Stimulated activated naive CD8-positive, alpha-beta T cell treated with anti-CD3 and anti-CD28 coated beads, Interleukin-15, Interleukin-2, amounts not matched to agents 100 ng/mL and 50 ng/mL, for 24 hours (primary cell): ENCODE data around the gene CACNA1I.

Experiments
- H3K27ac Mint-ChIP-seq: one replicate; pipeline ENCODE4 v1.8.0; 2021; ENCODE audit warnings: mild to moderate bottlenecking, mixed read lengths
- H3K27me3 Mint-ChIP-seq: one replicate; pipeline ENCODE4 v1.8.0; 2021; ENCODE audit warnings: mixed read lengths
- H3K36me3 Mint-ChIP-seq: one replicate; pipeline ENCODE4 v1.8.0; 2021; ENCODE audit warnings: low read depth, mixed read lengths
- H3K4me1 Mint-ChIP-seq: one replicate; pipeline ENCODE4 v1.8.0; 2021; ENCODE audit warnings: low read depth, mixed read lengths
- H3K4me3 Mint-ChIP-seq: one replicate; pipeline ENCODE4 v1.8.0; 2021; ENCODE audit warnings: mild to moderate bottlenecking, mixed read lengths
- H3K9me3 Mint-ChIP-seq: one replicate; pipeline ENCODE4 v1.8.0; 2021; ENCODE audit warnings: mixed read lengths

The CACNA1I gene

DNA sequence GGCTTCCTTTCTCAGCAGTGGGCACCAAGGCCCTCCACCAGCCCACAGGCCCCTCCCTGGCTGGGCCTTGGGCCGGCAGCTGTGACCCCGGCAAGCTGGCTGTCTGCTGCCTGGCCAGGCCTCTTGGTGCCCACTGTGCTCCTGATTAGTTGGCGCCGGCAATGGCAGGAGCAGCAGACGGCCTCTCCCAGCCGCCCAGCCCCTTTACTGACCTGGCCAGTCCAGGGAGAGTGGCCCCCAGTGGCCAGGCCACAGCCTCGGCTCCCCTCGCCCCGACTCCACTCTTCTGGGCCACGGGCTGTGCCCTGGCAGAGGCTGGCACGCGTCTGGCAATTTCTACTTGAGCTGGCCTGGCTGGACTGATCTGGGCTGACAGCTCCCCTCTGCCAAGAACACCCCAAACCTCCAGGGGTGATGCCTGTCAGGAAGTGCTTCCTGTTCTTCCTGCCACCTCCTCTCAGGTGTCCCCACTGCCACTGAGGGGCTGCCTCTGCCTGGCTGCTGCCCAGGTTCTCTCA, 58.1 kb downstream of the CACNA1I start:
- H3K27ac Mint-ChIP-seq, result no peak overlapping the region
- no peaks in the 10 kb centered on the region for H3K9me3 Mint-ChIP-seq

GRCh38 chr22:39629851-39630250, 59.3 kb downstream of the CACNA1I start:
- H3K36me3 Mint-ChIP-seq, result no peaks in the 10 kb centered on the region
- H3K27me3 Mint-ChIP-seq, result peaks cover 4% of the 10 kb centered on the region
- peaks cover 4% of the 10 kb centered on the region for H3K4me1 Mint-ChIP-seq
- H3K9me3 Mint-ChIP-seq, result no peaks in the 10 kb centered on the region
- no peak overlapping the region for H3K27ac Mint-ChIP-seq
- no peak overlapping the region for H3K4me3 Mint-ChIP-seq

More for the DNA sequence above, 58.1 kb downstream of the CACNA1I start:
- Mint-ChIP-seq H3K4me3 (no peak overlapping the region), H3K27me3 (peaks cover 4% of the 10 kb centered on the region), H3K4me1 (no peaks in the 10 kb centered on the region), H3K36me3 (no peaks in the 10 kb centered on the region)

DNA sequence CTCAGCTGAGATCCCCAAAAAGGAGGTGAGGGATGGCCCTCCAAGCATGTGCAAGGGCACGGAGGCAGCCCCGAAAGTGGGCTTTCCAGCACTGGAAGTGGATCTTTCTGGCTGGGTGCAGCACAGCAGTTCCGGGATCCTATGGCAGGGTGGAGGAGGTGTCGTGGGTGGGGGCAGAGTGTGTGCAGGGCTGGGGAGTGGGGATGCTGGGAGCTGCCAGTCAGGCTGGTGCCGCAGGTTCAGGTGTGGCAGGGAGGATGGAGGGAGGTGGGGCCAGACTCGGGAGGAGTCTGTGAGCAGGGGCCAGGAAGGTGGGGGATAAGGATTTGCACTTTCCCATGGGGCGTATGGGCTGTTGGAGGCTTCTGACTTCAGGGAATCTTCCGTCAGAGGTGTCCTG, 60.2 kb downstream of the CACNA1I start:
- H3K27ac Mint-ChIP-seq, result no peak overlapping the region
- no peak overlapping the region for H3K4me3 Mint-ChIP-seq
- H3K27me3 Mint-ChIP-seq, result peaks cover 4% of the 10 kb centered on the region
- peaks cover 7% of the 10 kb centered on the region for H3K4me1 Mint-ChIP-seq
- H3K9me3 Mint-ChIP-seq, result no peaks in the 10 kb centered on the region
- no peaks in the 10 kb centered on the region for H3K36me3 Mint-ChIP-seq

DNA sequence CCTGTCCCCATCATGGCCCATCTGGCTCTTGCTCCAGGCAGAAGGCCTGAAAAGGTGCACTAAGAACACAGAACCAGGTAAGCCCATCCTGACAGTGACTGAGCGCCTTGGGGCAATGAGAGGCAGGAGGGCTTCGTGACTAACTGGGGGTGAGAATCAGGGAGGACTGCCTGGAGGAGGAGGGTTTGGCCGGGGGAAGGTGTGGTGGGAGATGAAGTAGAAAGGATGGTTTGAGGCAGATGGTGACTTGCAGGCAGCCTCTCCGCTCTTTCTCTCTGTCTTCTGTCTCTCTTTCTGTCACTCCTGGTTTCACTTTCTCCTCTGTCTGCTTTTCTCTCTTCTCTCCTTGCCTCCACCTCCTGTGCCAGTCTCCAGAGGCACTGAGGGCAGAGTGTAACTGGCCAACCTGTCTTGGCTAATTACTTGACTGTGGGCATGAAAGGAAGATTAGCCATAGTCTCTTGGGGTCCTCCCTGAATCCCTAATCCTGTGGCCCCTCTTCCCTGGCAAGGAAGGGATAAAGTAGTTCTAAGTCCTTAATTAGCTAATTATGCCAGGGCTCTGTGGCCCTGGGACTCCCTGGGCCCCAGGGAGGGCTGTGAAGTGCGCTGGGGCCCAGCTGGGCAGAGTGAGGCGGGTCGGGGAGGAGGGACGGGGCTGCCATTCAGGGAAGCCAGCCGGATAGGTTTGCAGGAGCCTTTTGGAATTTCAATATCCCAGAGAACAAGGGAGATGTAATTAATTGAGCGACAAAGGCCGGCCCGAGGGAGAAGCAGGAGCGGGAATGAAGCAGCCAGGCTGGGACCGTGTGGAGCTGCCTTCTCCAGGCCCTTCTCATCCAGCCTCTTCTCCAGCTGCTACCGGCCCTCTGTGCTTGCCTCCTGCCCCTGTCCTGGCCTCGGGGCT, 61.1 kb downstream of the CACNA1I start:
- Mint-ChIP-seq H3K36me3 (no peaks in the 10 kb centered on the region), H3K27me3 (no peaks in the 10 kb centered on the region), H3K4me3 (no peak overlapping the region), H3K27ac (no peak overlapping the region), H3K9me3 (no peaks in the 10 kb centered on the region), H3K4me1 (peaks cover 7% of the 10 kb centered on the region)

- H3K4me3 Mint-ChIP-seq, result no peak overlapping the region
- H3K9me3 Mint-ChIP-seq, result peaks cover 3% of the 10 kb centered on the region
- peaks cover 7% of the 10 kb centered on the region for H3K4me1 Mint-ChIP-seq
- H3K36me3 Mint-ChIP-seq, result no peaks in the 10 kb centered on the region
- H3K27me3 Mint-ChIP-seq, result no peaks in the 10 kb centered on the region
- no peak overlapping the region for H3K27ac Mint-ChIP-seq
These were observed 64.2 kb downstream of the CACNA1I start for GRCh38 chr22:39634530-39635405.

DNA sequence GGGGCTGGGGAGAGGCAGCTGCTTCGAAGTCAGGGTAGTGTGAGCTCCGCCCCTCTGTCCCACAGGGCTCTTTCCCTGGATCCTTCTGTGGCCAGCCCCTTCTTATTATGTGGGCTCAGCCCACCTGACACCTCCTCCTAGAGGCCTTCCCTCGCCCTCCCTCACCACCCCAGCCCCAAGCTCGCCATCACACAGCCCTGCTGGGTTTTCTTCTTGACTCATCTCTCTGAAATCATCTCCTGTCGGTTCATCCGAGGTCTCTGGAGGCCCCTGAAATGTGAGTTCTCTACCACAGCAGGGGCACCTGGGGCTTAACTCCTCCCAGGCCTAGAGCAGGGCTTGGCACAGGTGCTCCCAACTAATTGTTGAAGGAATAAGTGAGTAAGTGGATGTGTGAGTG, 65.2 kb downstream of the CACNA1I start:
- no peaks in the 10 kb centered on the region for H3K27me3 Mint-ChIP-seq
- no peak overlapping the region for H3K4me3 Mint-ChIP-seq
- H3K27ac Mint-ChIP-seq, result no peak overlapping the region

DNA sequence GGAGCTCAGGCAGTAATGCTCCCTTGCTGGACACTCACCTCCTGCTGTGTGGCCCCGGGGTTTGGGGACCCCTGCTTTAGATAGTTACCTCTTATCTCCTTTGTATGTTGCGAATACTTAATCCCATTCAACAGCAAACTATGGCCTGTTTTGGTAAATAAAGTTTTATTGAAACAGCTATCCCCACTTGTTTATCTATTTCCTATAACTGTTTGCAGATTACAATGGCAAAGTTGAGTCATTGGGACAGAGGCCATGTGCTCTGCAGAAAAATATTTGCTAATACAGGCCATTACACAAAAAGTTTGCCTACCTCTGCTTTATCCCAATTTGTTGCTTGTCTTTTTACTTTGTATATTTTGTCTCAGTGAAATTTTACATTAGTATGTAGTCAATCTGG, 68.4 kb downstream of the CACNA1I start:
- no peaks in the 10 kb centered on the region for H3K27me3 Mint-ChIP-seq
- no peak overlapping the region for H3K4me3 Mint-ChIP-seq

More for the DNA sequence above, 65.2 kb downstream of the CACNA1I start:
- Mint-ChIP-seq H3K36me3 (no peaks in the 10 kb centered on the region), H3K4me1 (peaks cover 7% of the 10 kb centered on the region), H3K9me3 (peaks cover 4% of the 10 kb centered on the region)

DNA sequence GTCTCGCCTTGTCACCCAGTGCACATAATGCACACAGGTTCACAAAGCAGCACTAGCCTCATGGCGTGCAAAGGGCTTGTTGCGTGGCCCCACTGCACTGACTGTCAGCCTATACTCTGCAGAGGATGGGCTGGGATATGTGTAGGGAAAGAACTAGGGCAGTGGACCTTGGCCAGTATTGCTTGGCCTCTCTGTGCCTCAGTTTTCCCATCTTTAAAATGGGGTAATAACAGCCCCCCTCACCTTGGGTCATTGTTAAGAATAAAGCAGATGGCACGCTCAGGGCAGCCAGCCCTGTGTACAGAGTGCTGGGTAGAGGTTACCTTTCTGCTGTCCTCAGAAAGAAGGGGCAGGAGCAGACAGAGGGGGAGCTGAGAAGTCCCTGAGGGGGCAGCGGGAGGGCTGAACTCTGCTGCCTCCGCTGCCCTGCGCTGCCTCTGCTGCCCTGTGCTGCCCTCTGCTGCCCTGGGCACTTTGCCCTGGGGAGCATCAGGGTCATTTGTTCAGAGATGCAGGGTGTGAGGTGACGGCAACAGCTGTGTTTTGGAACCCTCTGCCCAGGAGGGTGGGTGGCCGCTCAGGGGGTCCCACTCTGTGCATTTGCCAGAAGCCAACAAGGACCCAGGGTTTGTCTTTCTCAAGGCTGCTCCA, 71.2 kb downstream of the CACNA1I start:
- Mint-ChIP-seq H3K27ac (no peak overlapping the region), H3K36me3 (no peaks in the 10 kb centered on the region), H3K4me1 (no peaks in the 10 kb centered on the region), H3K27me3 (no peaks in the 10 kb centered on the region), H3K4me3 (no peak overlapping the region), H3K9me3 (peaks cover 4% of the 10 kb centered on the region)

More for the DNA sequence above, 68.4 kb downstream of the CACNA1I start:
- H3K27ac Mint-ChIP-seq, result no peak overlapping the region
- peaks cover 4% of the 10 kb centered on the region for H3K9me3 Mint-ChIP-seq
- peaks cover 7% of the 10 kb centered on the region for H3K4me1 Mint-ChIP-seq
- H3K36me3 Mint-ChIP-seq, result no peaks in the 10 kb centered on the region

DNA sequence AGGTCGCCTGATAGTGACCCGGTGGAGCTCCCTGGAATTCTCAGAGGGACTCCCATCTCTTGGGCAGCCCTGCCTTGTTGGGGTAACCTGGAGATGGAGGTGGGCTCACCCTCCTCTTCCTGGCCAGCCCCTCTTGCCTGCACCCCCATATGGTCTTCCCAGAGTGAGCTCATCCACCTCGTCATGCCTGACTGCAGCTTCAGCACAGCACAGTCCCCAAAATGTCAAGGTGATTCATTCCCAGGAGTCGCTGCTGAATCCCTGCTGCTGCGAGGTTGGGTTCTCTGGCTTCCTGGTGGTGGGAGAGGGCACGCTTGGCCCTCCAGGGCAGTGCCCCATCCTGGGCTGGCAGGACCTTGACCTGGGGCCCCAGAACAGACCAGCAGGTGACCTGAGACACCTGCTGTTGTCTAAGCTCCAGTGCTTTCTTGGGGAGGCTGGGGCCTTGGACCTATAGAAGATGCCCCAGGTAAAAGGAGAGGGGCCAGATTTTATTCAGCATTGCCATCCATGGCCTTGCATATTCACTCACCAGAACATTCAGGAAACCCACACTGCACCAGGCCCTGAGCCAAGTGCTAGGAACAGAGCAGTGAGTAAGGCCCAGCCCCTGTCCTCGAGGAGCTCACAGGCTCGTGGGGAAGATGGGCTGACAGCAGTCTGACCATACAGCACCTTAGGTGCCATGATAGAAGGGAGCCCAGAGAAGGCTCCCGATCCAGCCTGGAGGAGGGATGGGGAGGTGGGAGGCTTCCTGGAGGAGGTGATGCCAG, 72.9 kb downstream of the CACNA1I start:
- no peaks in the 10 kb centered on the region for H3K27me3 Mint-ChIP-seq
- H3K9me3 Mint-ChIP-seq, result peaks cover 4% of the 10 kb centered on the region
- H3K27ac Mint-ChIP-seq, result no peak overlapping the region
- no peaks in the 10 kb centered on the region for H3K4me1 Mint-ChIP-seq
- H3K4me3 Mint-ChIP-seq, result no peak overlapping the region
- no peaks in the 10 kb centered on the region for H3K36me3 Mint-ChIP-seq

GRCh38 chr22:39645532-39645931, 75.0 kb downstream of the CACNA1I start:
- Mint-ChIP-seq H3K4me3 (no peak overlapping the region), H3K4me1 (no peaks in the 10 kb centered on the region), H3K27ac (no peak overlapping the region), H3K9me3 (no peaks in the 10 kb centered on the region), H3K27me3 (no peaks in the 10 kb centered on the region), H3K36me3 (no peaks in the 10 kb centered on the region)

DNA sequence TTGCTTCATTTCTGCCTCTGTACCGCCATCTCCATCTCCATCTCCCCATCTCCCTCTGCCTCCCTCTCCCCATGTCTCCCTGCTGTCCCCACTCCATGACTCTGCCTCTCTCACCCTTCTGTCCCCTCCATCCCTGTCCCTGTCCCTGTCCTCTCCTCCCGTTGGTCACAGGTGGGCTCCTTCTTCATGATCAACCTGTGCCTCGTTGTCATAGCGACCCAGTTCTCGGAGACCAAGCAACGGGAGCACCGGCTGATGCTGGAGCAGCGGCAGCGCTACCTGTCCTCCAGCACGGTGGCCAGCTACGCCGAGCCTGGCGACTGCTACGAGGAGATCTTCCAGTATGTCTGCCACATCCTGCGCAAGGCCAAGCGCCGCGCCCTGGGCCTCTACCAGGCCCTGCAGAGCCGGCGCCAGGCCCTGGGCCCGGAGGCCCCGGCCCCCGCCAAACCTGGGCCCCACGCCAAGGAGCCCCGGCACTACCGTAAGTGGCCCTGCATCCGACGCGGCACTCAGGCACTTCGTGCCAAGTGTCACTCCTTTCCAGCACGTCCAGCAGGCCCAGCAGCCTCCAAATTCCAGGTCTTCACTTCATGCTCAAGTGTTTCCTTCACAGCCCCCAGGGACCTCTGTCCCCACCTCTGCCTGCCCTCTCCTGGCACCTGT, 76.0 kb downstream of the CACNA1I start:
- Mint-ChIP-seq H3K9me3 (no peaks in the 10 kb centered on the region), H3K4me1 (no peaks in the 10 kb centered on the region), H3K4me3 (no peak overlapping the region), H3K27me3 (no peaks in the 10 kb centered on the region), H3K36me3 (no peaks in the 10 kb centered on the region), H3K27ac (no peak overlapping the region)

- Mint-ChIP-seq H3K27ac (no peak overlapping the region), H3K9me3 (no peaks in the 10 kb centered on the region), H3K4me1 (no peaks in the 10 kb centered on the region)
These were observed 77.5 kb downstream of the CACNA1I start for GRCh38 chr22:39647836-39648629.

DNA sequence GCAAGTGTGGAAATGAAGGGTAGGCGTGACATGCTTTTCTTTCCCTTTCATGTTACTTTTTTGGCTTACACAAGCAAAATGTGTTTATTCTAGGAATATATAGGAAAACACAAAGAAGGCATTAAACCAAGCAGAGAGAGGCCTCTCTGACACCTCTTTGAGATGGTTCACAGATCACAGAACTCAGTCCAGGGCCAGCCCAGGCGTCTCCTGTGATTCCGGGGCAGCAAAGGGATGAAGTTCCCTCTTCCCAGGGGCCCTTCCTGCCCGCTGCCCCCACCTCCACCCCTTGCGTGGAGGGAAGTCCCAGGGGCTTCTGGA, 78.0 kb downstream of the CACNA1I start:
- no peaks in the 10 kb centered on the region for H3K36me3 Mint-ChIP-seq
- H3K27ac Mint-ChIP-seq, result no peak overlapping the region
- no peaks in the 10 kb centered on the region for H3K4me1 Mint-ChIP-seq
- no peaks in the 10 kb centered on the region for H3K27me3 Mint-ChIP-seq
- no peaks in the 10 kb centered on the region for H3K9me3 Mint-ChIP-seq
- no peak overlapping the region for H3K4me3 Mint-ChIP-seq

More at GRCh38 chr22:39647836-39648629, 77.5 kb downstream of the CACNA1I start:
- H3K4me3 Mint-ChIP-seq, result no peak overlapping the region
- H3K27me3 Mint-ChIP-seq, result no peaks in the 10 kb centered on the region
- H3K36me3 Mint-ChIP-seq, result no peaks in the 10 kb centered on the region
